SK-N-SH (cell line): Measurements from ENCODE around the gene JAM2.

Experiments used
- TF ChIP-seq, protein P1 (sequence below): fragments of 200-600 bp; sonication (generic); IDR thresholded peaks from 2 replicates; pipeline ENCODE4 v1.6.1; 2017; ENCODE audit warnings: antibody characterized with exemption, mild to moderate bottlenecking, moderate library complexity
- TF ChIP-seq, protein P2 (sequence below): IDR thresholded peaks from 2 replicates; pipeline ENCODE4; 2012

DNA sequence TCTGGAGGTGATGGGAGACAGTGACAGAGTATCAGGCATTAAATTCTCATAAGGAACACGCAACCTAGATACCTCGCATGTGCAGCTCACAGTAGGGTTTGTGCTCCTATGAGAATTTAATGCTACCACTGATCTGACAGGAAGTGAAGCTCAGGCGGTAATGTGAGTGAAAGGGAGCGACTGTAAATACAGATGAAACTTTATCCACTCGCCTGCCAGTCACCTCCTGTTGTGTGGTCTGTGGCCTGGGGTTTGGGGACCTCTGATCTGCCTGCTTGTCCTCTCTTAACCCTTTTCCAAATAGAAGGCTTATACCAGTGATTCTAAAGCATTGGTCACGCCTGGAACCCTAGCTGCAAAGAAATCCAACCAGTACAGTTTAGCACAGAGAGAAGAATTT lies 111.0 kb downstream of the JAM2 start:
- TF ChIP-seq, protein P1, sequence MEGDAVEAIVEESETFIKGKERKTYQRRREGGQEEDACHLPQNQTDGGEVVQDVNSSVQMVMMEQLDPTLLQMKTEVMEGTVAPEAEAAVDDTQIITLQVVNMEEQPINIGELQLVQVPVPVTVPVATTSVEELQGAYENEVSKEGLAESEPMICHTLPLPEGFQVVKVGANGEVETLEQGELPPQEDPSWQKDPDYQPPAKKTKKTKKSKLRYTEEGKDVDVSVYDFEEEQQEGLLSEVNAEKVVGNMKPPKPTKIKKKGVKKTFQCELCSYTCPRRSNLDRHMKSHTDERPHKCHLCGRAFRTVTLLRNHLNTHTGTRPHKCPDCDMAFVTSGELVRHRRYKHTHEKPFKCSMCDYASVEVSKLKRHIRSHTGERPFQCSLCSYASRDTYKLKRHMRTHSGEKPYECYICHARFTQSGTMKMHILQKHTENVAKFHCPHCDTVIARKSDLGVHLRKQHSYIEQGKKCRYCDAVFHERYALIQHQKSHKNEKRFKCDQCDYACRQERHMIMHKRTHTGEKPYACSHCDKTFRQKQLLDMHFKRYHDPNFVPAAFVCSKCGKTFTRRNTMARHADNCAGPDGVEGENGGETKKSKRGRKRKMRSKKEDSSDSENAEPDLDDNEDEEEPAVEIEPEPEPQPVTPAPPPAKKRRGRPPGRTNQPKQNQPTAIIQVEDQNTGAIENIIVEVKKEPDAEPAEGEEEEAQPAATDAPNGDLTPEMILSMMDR: no peak
- TF ChIP-seq, protein P2, sequence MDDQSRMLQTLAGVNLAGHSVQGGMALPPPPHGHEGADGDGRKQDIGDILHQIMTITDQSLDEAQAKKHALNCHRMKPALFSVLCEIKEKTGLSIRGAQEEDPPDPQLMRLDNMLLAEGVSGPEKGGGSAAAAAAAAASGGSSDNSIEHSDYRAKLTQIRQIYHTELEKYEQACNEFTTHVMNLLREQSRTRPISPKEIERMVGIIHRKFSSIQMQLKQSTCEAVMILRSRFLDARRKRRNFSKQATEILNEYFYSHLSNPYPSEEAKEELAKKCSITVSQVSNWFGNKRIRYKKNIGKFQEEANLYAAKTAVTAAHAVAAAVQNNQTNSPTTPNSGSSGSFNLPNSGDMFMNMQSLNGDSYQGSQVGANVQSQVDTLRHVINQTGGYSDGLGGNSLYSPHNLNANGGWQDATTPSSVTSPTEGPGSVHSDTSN: no peak
